ENCODE results near the gene MTCH2. TPM values are rescaled to one million over a fixed set of nuclear protein-coding genes. Genes with fewer than 3 reads are reported as not detected.

Gene MTCH2
- total RNA-seq, 1 experiment from 2014 or later: 138 TPM

GRCh38 chr11:47593492-47593933 is 48.8 kb downstream of the MTCH2 start:
- RAD21 ChIA-PET (ENCODE audit: low non-redundant PET in 1 of 2, low total read pairs in 2 of 2, uncharacterized antibody in 2 of 2, unreplicated experiment in 2 of 2): no interaction called here
- no peaks in the 10 kb centered on the region for H4K20me1 ChIP-seq (ENCODE audit: insufficient read depth)
- CTCF ChIA-PET: no interaction called here
- no peak overlapping the region for H2AFZ ChIP-seq (ENCODE audit: low read depth, low read length, poor library complexity, severe bottlenecking)
- POLR2A ChIA-PET: no interaction called here
- no peaks in the 10 kb centered on the region for H3K9me3 ChIP-seq (ENCODE audit: control insufficient read depth in 1 of 2, insufficient read depth in 1 of 2, low read depth in 1 of 2, low read length in 2 of 2)
- no TSS peak for BruUV-seq (replicated peaks)
- intact Hi-C loops (cut with micrococcal nuclease): no loop called here
- H3K4me2 ChIP-seq (ENCODE audit: low read length): no peak overlapping the region
- H3K36me3 ChIP-seq (ENCODE audit: control insufficient read depth in 1 of 2, insufficient read depth in 2 of 2, low read length in 2 of 2): no peaks in the 10 kb centered on the region
- H3K9ac ChIP-seq (ENCODE audit: low read length): no peak overlapping the region
- peaks cover 6% of the 10 kb centered on the region; the same call in 1 of the 2 replicates for H3K27me3 ChIP-seq (ENCODE audit: insufficient read depth, low read length)
- DNase-seq (ENCODE audit: low read depth, low spot score): no peak
- no peak for ATAC-seq
- no peaks in the 10 kb centered on the region for H3K4me1 ChIP-seq (ENCODE audit: control insufficient read depth in 1 of 2, insufficient read depth in 2 of 2, low read length in 2 of 2)
- TF ChIP-seq ATF3 (IDR thresholded peaks at IDR 0.05) (no peak), RAD21 (IDR thresholded peaks at IDR 0.05; ENCODE audit: low read depth) (no peak), TCF7L2 (IDR thresholded peaks at IDR 0.05; ENCODE audit: borderline replicate concordance, extremely low read depth, insufficient read depth, insufficient read length) (no peak), CBX3 (IDR thresholded peaks at IDR 0.05; ENCODE audit: low read depth) (no peak), SRF (IDR thresholded peaks at IDR 0.05; ENCODE audit: low read depth) (no peak), ELF1 (IDR thresholded peaks at IDR 0.05; ENCODE audit: borderline replicate concordance, low read depth) (no peak), EZH2phosphoT487 (IDR thresholded peaks at IDR 0.05; ENCODE audit: borderline replicate concordance) (no peak), EGR1 (IDR thresholded peaks at IDR 0.05; ENCODE audit: low read depth) (no peak), REST (IDR thresholded peaks at IDR 0.05; ENCODE audit: low read depth) (no peak), JUND (IDR thresholded peaks at IDR 0.05) (no peak)
- no peaks in the 10 kb centered on the region for H3K79me2 ChIP-seq (ENCODE audit: insufficient read depth, low read length)
- no peaks in the 10 kb centered on the region for H3K9me2 ChIP-seq (ENCODE audit: insufficient read depth)
- no peak overlapping the region for H3K27ac ChIP-seq (ENCODE audit: low read depth, low read length)
- no peak overlapping the region for H3K4me3 ChIP-seq (replicated peaks in 1 of 2; ENCODE audit: low read depth in 1 of 2, low read length in 2 of 2)

Measured in HCT116 (cell line).